Measurements from ENCODE around the gene CEP152. TPM values are rescaled to one million over a fixed set of nuclear protein-coding genes. Genes with fewer than 3 reads are reported as not detected.
"Not testable (repeated sequence)": the region's sequence is repeated elsewhere in the genome, so short reads cannot be mapped to it uniquely, and the experiment has no call there.

CEP152 gene
- total RNA-seq, 4 donors from 2014 or later = 2.7 to 10.1 (median 3.9) TPM

DNA sequence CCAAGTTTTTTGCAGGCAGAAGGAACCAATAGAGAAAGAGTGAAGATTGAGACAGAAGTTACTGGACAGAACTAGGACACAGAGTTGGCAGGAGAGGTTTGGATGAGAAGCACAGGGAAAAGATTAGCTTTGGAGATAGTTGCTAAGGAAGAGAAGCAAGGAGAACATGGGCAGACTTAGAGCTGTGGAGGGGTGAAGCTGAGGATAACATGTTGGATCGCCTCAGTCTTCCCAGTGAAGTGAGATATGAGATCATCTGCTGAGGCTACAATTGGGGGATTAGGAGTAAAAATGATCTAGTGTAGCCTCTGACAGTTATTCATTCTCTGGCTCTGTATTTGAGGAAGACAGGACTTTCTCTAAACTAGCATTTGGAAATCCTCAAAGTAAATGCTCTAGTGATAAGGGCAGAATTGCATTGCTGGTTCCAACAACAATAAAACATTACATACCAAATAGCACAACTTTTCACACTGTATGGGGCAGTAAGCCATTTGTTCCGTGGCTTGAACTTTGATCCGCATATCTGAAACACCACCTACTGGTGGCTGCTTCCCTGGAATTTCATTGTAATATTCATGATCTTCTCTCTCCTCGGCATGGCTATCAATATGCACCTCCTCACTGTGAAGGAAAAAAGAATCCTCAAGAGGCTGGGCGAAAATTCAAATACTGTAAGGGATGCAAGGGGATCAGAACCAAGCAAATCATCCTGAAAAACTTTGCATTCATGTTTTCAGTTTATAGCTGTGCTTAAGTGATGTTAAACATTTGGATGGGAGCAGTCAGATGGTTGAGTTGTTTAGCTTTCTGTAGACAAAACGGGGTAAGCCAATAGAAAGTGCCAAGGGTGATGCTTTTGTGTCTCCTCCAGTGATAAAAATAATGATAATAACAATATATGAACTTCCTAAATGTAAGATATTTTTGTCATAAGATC lies 44.9 kb upstream of the CEP152 start:
- TF ChIP-seq, protein P1, sequence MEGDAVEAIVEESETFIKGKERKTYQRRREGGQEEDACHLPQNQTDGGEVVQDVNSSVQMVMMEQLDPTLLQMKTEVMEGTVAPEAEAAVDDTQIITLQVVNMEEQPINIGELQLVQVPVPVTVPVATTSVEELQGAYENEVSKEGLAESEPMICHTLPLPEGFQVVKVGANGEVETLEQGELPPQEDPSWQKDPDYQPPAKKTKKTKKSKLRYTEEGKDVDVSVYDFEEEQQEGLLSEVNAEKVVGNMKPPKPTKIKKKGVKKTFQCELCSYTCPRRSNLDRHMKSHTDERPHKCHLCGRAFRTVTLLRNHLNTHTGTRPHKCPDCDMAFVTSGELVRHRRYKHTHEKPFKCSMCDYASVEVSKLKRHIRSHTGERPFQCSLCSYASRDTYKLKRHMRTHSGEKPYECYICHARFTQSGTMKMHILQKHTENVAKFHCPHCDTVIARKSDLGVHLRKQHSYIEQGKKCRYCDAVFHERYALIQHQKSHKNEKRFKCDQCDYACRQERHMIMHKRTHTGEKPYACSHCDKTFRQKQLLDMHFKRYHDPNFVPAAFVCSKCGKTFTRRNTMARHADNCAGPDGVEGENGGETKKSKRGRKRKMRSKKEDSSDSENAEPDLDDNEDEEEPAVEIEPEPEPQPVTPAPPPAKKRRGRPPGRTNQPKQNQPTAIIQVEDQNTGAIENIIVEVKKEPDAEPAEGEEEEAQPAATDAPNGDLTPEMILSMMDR (IDR thresholded peaks at IDR 0.05) = peak; percentile 38 to 58 (median 44)
- TF ChIP-seq POLR2A (IDR thresholded peaks at IDR 0.05; ENCODE audit: low read depth) = no peak
- Histone ChIP-seq H3K9me3 (no peaks in the 10 kb centered on the region), H3K36me3 (no peaks in the 10 kb centered on the region), H3K4me3 (no peak overlapping the region), H3K27me3 (no peaks in the 10 kb centered on the region), H3K4me1 (peaks cover 4 to 26% (median 18%) of the 10 kb centered on the region in 4 donors), H3K27ac (replicated peaks in 1 of 4) (peak overlapping the region in 3 of 4 donors; percentile 32 to 37 (median 37))
- no peak for DNase-seq (ENCODE audit: extremely low spot score)
- 24% methylated on average over 6 of the region's 6 CpGs for WGBS
- intact Hi-C loops (cut with DNase I) = no loop called here

DNA sequence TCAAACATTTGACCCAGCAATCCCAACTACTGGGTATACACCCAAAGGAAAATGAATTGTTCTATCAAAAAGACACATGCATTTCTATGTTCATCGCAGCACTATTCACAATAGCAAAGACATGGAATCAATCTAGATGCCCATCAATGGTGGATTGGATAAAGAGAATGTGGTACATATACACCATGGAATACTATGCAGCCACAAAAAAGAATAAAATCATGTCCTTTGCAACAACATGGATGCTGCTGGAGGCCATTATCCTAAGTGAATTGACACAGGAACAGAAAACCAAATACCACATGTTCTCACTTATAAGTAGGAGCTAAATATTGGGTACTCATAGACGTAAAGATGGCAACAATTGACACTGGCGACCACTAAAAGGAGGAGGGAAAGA lies 43.6 kb upstream of the CEP152 start:
- intact Hi-C loops (cut with DNase I); H3K36me3 ChIP-seq; H3K4me3 ChIP-seq; H3K27ac ChIP-seq (replicated peaks in 1 of 4); H3K9me3 ChIP-seq; H3K27me3 ChIP-seq; DNase-seq (ENCODE audit: extremely low spot score): not testable (repeated sequence)
- H3K4me1 ChIP-seq = peaks cover 4 to 26% (median 18%) of the 10 kb centered on the region in 4 donors
- WGBS = 98% methylated on average over 3 of the region's 3 CpGs

DNA sequence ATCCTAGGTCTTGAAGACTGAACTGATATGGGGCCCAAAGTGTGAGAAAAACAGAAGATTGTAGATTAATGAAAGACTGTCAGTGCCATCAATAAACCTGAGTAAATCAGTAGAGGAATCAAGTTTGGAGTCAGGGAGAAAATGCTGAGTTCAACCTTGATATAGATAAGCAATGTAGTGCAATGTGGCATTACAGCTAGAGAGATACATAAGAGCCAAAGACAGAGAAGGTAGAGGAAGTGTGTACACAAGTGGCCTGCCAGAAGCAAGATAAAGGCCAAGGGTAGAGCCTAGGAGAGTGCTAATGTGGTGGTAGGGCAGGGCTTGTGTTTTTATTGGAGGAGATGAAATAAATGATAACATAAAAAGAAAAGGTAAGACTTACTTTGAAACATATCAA lies 41.1 kb upstream of the CEP152 start:
- Histone ChIP-seq H3K27ac (replicated peaks in 1 of 4) (no peak overlapping the region), H3K36me3 (no peaks in the 10 kb centered on the region), H3K4me1 (peaks cover 4 to 20% (median 17%) of the 10 kb centered on the region in 4 donors), H3K9me3 (no peaks in the 10 kb centered on the region), H3K4me3 (no peak overlapping the region), H3K27me3 (no peaks in the 10 kb centered on the region)
- no peak for DNase-seq (ENCODE audit: extremely low spot score)
- intact Hi-C loops (cut with DNase I) = no loop called here
- TF ChIP-seq EP300 (IDR thresholded peaks at IDR 0.05) (no peak), POLR2A (IDR thresholded peaks at IDR 0.05; ENCODE audit: low read depth) (no peak), POLR2AphosphoS5 (IDR thresholded peaks at IDR 0.05) (no peak)
- TF ChIP-seq, protein P1 (IDR thresholded peaks at IDR 0.05) = no peak

DNA sequence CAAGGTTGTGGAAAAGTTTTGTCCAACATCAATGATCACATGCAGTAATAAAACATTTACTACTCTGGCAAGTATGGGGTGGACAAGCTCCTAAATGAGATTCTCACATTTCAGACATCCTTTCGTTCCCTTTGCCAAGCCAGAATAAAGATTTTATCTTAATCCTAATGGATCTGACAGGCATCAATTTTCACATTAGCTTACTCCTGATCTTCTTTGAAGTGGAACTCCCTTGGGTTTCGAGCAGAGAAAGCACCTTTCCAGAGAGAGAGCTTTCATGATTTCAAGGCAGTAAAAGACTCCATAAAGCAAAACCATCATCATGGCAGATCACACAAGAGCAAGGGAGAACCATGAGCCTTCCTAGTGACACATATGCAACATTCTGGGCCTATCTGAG lies 39.8 kb upstream of the CEP152 start:
- no peaks in the 10 kb centered on the region for H3K9me3 ChIP-seq
- 90% methylated on average over 2 of the region's 2 CpGs for WGBS
- peaks cover 0 to 7% (median 6%) of the 10 kb centered on the region in 4 donors for H3K4me1 ChIP-seq
- no peak overlapping the region for H3K27ac ChIP-seq (replicated peaks in 1 of 4)
- H3K36me3 ChIP-seq = no peaks in the 10 kb centered on the region
- intact Hi-C loops (cut with DNase I) = no loop called here
- TF ChIP-seq EP300 (IDR thresholded peaks at IDR 0.05) (no peak), POLR2A (IDR thresholded peaks at IDR 0.05; ENCODE audit: low read depth) (no peak), POLR2AphosphoS5 (IDR thresholded peaks at IDR 0.05) (no peak)
- TF ChIP-seq, protein P1 (IDR thresholded peaks at IDR 0.05) = no peak
- H3K4me3 ChIP-seq = no peak overlapping the region
- no peak for DNase-seq (ENCODE audit: extremely low spot score)
- no peaks in the 10 kb centered on the region for H3K27me3 ChIP-seq

DNA sequence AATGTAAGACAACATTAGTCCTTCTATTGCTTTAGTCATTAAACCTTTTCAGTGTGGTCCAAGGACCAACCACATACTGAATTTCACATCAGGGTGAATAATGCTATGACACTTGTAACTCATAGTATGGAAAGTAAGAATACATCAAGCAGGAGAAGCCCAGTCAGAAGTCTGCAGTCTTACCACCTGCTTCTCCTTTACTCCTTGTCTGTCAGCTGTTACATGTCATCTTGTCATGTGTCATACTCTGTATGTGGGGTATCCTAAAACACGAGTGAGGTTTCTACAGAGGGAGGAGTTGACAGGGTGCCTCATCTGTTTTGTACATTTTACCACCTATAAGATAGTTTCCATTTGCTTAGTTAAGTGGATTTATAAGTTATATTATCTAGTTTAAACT lies 34.3 kb upstream of the CEP152 start:
- no peaks in the 10 kb centered on the region for H3K36me3 ChIP-seq
- WGBS = 73% methylated on average over 1 of the region's 1 CpG
- no peaks in the 10 kb centered on the region for H3K4me1 ChIP-seq
- no peak overlapping the region for H3K27ac ChIP-seq (replicated peaks in 1 of 4)
- DNase-seq (ENCODE audit: extremely low spot score) = no peak
- no peak overlapping the region for H3K4me3 ChIP-seq
- intact Hi-C loops (cut with DNase I) = no loop called here
- no peaks in the 10 kb centered on the region for H3K27me3 ChIP-seq
- TF ChIP-seq, protein P1 (IDR thresholded peaks at IDR 0.05) = no peak
- TF ChIP-seq POLR2A (IDR thresholded peaks at IDR 0.05; ENCODE audit: low read depth) (no peak), POLR2AphosphoS5 (IDR thresholded peaks at IDR 0.05) (no peak), EP300 (IDR thresholded peaks at IDR 0.05) (no peak)
- H3K9me3 ChIP-seq = no peaks in the 10 kb centered on the region

Data from esophagus muscularis mucosa (tissue), 4 donors.